Measurements from ENCODE around the gene REV3L. TPM values are rescaled to one million over a fixed set of nuclear protein-coding genes. Genes with fewer than 3 reads are reported as not detected.
A peak's percentile ranks its signal among the peaks of the same experiment; 100 is the strongest.

The REV3L gene
- total and polyA plus RNA-seq, 9 of the 15 experiments (the other 6 are each of a cell fraction or from before 2014, with no cell fraction given) = 5.5 to 24.4 (median 14.4) TPM

DNA sequence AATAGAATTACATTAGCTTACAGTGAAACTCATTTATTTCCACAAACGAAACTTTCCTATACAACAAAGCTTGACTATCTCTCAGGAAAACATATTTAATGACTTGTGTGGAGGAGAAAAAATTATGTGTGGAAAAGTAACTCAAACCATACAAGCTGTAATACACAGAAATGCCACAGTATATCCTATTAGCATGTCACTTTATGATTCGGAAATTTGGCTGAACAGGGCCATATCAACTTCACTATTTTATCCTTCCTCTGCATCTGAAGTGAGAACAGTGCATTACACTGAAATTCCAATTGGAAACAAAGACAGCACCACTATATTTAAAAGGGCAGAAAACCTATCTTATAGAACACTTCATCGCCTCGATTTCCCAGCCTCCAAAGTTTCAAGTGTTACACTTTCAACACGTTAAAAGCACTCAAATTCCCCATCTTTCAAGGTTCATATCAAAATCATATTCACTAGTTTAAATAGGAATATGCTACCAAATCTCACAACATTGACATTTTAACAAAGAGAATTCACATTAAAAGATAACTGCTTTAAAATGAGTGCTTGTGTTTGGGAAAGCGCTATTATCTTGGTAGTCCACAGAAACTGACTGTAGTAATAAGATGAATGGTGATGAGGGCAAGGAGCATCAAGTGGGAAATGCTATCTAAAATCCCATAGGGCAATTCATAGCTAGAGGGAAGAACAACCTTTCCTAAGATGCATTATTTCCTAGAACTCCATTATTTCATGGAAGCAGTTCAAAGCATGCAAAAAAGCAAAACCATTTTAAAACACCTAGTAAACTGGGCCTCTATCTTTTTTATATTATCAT is 1.8 kb downstream of the REV3L start:
- peak; percentile 37 for FAIRE-seq
- peaks cover 87% of the 10 kb centered on the region for H3K79me2 ChIP-seq (ENCODE audit: control insufficient read depth, insufficient read depth, low read length)
- H3K27ac ChIP-seq (ENCODE audit: extremely low read depth, low read depth, low read length) = peak overlapping the region; percentile 96
- ChIA-PET POLR2A (interaction anchor here (0.6 to 1.2 kb wide), 4 partner anchors 18 to 229 kb away, joined by 3 to 4 read pairs (median 4); no protein-coding TSS in a partner anchor), CTCF (ENCODE audit: low intra/inter-chr PET ratio) (no interaction called here)
- H2AFZ ChIP-seq (ENCODE audit: low read depth, low read length) = no peak overlapping the region
- H3K4me3 ChIP-seq = peak overlapping the region; percentile 87
- WGBS (ENCODE audit: insufficient coverage, low coverage, missing lambda C conversion rate) = 3% methylated on average over 6 of the region's 6 CpGs
- H3K9ac ChIP-seq (ENCODE audit: insufficient read depth in 1 of 2, low read depth in 2 of 2, low read length in 2 of 2) = peak overlapping the region in 1 of 2 experiments; percentile 96; a peak in 3 of 4 replicates
- intact Hi-C loops (cut with micrococcal nuclease) (loop anchor here (5.0 kb wide), 1 partner anchor 71 kb away; no protein-coding TSS in a partner anchor), in situ Hi-C loops (cut with MboI) (no loop called here)
- H3K36me3 ChIP-seq (ENCODE audit: control insufficient read depth, insufficient read depth, low read length) = no peaks in the 10 kb centered on the region; the same call in 2 of the 3 replicates
- ATAC-seq = no peak
- H3K27me3 ChIP-seq (ENCODE audit: control insufficient read depth in 2 of 2, insufficient read depth in 2 of 2, low read length in 2 of 2) = no peaks in the 10 kb centered on the region
- H3K9me1 ChIP-seq (ENCODE audit: control insufficient read depth, insufficient read depth, low read length) = no peaks in the 10 kb centered on the region
- H4K20me1 ChIP-seq (replicated peaks; ENCODE audit: control insufficient read depth, insufficient read depth, low read length) = no peaks in the 10 kb centered on the region
- H3K9me3 ChIP-seq (replicated peaks; ENCODE audit: control insufficient read depth, insufficient read depth, low read depth, low read length) = peaks cover under 1% of the 10 kb centered on the region; the same call in 1 of the 2 replicates
- DNase-seq (ENCODE audit: extremely low read depth in 1 of 4, low spot score in 3 of 4) = peak in 1 of 4 experiments; percentile 47
- H3K4me2 ChIP-seq (ENCODE audit: insufficient read depth, low read length) = peak overlapping the region; percentile 99
- peaks cover 9 to 21% of the 10 kb centered on the region in 2 experiments; a peak in 4 of 5 replicates for H3K4me1 ChIP-seq (replicated peaks in 1 of 2; ENCODE audit: control insufficient read depth in 2 of 2, insufficient read depth in 2 of 2, low read length in 2 of 2)
- BruUV-seq (replicated peaks) = TSS peak; percentile 49
- TF ChIP-seq SMARCA4 (IDR thresholded peaks at IDR 0.05) = 0 out of 2 replicates have a peak, but pooled peaks have one; percentile 10
- peak; percentile 6; the same call in 1 of the 2 replicates for TF ChIP-seq SP1 (CRISPR knock-in tag; IDR thresholded peaks at IDR 0.05)
- TF ChIP-seq MIER1 (IDR thresholded peaks at IDR 0.05; ENCODE audit: low read depth) = no peak
- no peak for TF ChIP-seq SP2 (IDR thresholded peaks at IDR 0.05; ENCODE audit: extremely low read depth, low read depth, low read length, poor library complexity, severe bottlenecking)
- no peak for TF ChIP-seq OTX1 (CRISPR knock-in tag; IDR thresholded peaks at IDR 0.05)
- 0 out of 2 replicates have a peak, but pooled peaks have one; percentile 5 for TF ChIP-seq RBFOX2 (IDR thresholded peaks at IDR 0.05; ENCODE audit: low read depth, low read length)
- TF ChIP-seq ATF7 (IDR thresholded peaks at IDR 0.05) = no peak
- no peak for TF ChIP-seq NR2C2 (CRISPR knock-in tag; IDR thresholded peaks at IDR 0.05)
- no peak for TF ChIP-seq NR2C2 (tag; IDR thresholded peaks at IDR 0.05)
- no peak for TF ChIP-seq ZBTB8A (IDR thresholded peaks at IDR 0.05; ENCODE audit: partially characterized antibody)
- TF ChIP-seq, protein P1, sequence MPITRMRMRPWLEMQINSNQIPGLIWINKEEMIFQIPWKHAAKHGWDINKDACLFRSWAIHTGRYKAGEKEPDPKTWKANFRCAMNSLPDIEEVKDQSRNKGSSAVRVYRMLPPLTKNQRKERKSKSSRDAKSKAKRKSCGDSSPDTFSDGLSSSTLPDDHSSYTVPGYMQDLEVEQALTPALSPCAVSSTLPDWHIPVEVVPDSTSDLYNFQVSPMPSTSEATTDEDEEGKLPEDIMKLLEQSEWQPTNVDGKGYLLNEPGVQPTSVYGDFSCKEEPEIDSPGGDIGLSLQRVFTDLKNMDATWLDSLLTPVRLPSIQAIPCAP (CRISPR knock-in tag; IDR thresholded peaks at IDR 0.05; ENCODE audit: borderline replicate concordance) = no peak
- peak; percentile 14; the same call in 1 of the 2 replicates for TF ChIP-seq ARID2 (IDR thresholded peaks at IDR 0.05)
- 0 out of 2 replicates have a peak, but pooled peaks have one; percentile 20 for TF ChIP-seq POLR2G (IDR thresholded peaks at IDR 0.05; ENCODE audit: low read depth, low read length)
- TF ChIP-seq MTA2 (IDR thresholded peaks at IDR 0.05; ENCODE audit: low read depth) = 0 out of 2 replicates have a peak, but pooled peaks have one; percentile 10
- TF ChIP-seq TCF7 (IDR thresholded peaks at IDR 0.05; ENCODE audit: borderline replicate concordance) = no peak
- no peak for TF ChIP-seq HDGF (IDR thresholded peaks at IDR 0.05)
- 0 out of 2 replicates have a peak, but pooled peaks have one; percentile 10 for TF ChIP-seq CBFA2T3 (IDR thresholded peaks at IDR 0.05)
- TF ChIP-seq, protein P2, sequence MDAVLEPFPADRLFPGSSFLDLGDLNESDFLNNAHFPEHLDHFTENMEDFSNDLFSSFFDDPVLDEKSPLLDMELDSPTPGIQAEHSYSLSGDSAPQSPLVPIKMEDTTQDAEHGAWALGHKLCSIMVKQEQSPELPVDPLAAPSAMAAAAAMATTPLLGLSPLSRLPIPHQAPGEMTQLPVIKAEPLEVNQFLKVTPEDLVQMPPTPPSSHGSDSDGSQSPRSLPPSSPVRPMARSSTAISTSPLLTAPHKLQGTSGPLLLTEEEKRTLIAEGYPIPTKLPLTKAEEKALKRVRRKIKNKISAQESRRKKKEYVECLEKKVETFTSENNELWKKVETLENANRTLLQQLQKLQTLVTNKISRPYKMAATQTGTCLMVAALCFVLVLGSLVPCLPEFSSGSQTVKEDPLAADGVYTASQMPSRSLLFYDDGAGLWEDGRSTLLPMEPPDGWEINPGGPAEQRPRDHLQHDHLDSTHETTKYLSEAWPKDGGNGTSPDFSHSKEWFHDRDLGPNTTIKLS (IDR thresholded peaks at IDR 0.05; ENCODE audit: borderline replicate concordance, low read depth) = no peak
- no peak for TF ChIP-seq MECOM (CRISPR knock-in tag; IDR thresholded peaks at IDR 0.05)
- no peak for TF ChIP-seq SIN3A (IDR thresholded peaks at IDR 0.05; ENCODE audit: borderline replicate concordance in 2 of 2, control insufficient read depth in 1 of 2, low read depth in 2 of 2, low read length in 2 of 2)
- TF ChIP-seq MEIS2 (IDR thresholded peaks at IDR 0.05; ENCODE audit: partially characterized antibody) = peak; percentile 21
